PC-9 (cell line): ENCODE results near the gene USP53. TPM values are rescaled to one million over a fixed set of nuclear protein-coding genes. Genes with fewer than 3 reads are reported as not detected.

Source experiments
- total RNA-seq: library from RNA; stranded (reverse); gene quantifications from 2 replicates; pipeline ENCODE4 v1.2.3, GENCODE V29; 2021

Gene USP53
- total RNA-seq, 1 experiment from 2014 or later: 19.3 TPM

Other genes with a start within 250 kb of the USP53 start
- gene MYOZ2, start 76.9 kb upstream of the USP53 start, total RNA-seq: not detected in 2 replicates
- gene FABP2, start 109.4 kb downstream of the USP53 start, total RNA-seq: not detected in 2 replicates